HG02759 (cell line): ENCODE results near the gene ASTN2.

Experiments used
- ATAC-seq: cut with Tn5 transposase; IDR thresholded peaks from one replicate; pipeline ENCODE4 v1.9.1; 2021; ENCODE audit warnings: mild to moderate bottlenecking, moderate library complexity; ENCODE audit not compliant: unreplicated experiment

ASTN2 gene

DNA sequence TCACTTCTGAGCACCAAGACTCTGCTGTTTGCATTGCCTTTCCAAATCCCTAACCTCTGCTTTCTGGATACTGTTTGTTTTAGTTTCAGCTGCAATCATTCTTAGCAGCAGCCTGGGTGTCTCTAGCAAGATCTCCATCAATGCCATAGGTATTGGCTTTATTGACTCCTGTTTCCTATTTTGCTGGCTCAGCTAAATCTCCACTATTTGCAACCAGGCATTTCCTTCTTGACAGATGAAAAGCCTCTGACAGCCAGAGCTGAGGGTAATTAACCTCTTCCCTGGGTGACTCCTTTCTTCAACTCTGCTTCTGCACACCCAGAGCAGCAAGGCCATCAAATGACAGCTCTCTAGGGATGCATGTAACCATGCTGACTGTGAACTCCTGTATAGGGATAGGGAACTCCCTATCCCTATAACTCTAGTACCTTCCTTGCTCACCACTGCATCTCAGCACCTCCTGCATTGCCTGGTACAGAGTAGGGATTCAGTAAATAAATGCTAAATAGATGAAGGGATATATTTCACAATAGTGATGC lies 434.2 kb downstream of the ASTN2 start:
- no peak for ATAC-seq

DNA sequence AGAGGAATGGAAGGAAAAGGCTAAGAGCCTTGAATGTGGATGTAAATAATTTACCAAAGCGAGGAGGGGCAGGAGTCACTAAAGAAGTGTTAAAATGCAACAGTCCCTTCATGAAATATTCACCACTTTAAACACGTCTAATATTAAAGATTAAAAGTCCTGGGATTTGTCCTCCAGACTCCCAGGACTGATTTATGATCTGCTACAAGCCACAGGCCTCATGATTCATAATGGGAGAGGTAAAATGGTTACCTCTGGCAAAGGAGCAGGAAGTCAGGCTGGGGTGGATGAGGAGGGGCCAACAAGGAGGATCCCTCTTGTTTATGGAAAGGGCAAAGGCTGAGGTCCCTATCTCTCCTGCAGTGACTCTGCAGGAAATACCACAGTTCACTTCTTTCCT lies 435.4 kb downstream of the ASTN2 start:
- ATAC-seq = no peak

DNA sequence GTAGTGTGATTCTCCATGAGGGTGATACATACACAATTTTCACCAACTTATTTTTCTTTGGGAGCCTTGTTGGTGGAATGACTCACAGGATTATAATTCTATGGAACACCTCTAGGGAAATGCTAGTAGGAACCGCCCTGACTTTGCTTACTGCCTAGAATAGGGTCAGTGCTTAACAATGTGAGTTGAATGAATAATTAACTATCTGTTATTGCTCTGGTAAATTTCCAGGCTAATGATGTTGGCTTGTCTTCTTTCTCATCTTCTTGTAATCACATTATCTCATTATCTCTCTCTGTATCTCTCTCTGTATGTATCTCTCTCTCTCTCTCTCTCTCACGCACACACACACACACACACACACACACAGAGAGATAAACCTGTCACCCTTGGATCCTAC lies 436.7 kb downstream of the ASTN2 start:
- no peak for ATAC-seq

DNA sequence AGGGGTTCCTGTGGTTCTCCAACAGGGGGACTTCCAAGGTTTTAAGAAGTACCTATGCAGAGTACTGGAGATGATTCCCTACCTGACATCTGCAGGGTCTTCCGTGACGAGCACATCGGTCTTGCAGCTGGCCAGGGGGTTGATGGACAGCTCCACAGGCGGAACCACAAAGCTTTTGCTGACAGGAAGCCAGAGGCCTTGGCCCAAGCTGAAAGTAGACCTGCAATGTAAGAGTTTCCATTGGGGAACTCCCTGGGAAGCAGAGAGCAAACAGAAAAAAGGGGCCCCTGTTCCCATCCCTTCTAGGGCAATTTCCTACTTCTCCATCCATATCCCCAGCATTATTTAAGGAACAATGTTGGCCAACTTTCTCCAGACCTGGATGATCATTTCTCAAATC lies 439.7 kb downstream of the ASTN2 start:
- ATAC-seq = no peak

DNA sequence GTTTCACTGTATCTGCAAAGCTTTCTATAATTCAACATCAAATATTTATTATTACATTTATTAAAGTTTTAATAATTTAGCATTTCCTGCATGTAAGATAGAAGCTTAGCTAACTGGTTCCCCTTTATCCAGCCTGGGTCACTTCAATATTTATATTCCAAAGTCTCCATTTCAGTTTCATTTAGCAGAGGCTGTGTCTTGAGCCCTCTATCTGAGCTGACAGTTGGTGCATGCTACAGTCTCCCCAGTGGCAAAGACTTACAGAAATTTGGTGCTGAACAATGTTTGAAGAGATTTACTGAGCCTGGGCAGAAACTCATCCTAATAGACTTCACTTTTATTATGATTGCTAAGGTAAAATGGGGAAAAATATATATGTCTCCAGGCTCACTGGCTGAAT lies 448.7 kb downstream of the ASTN2 start:
- no peak for ATAC-seq

DNA sequence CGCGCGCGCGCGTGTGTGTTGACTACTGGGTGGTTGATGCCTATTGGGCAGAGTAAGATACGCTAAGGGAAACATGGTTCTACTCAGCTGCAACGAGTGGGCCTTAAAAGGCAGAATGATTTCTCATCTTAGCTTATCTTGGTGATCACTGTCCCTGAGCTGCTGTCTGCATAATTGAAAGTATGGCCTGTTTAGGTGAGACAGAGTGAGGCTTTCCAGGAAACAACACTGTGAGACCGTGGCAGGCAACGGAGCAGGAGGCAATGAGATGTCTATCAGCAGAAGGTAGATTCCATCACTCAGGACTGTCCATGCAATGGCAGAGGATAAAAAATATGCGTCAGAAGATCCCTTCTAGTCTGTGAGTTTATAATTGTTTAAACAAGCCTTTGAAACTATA lies 450.6 kb downstream of the ASTN2 start:
- ATAC-seq = no peak

DNA sequence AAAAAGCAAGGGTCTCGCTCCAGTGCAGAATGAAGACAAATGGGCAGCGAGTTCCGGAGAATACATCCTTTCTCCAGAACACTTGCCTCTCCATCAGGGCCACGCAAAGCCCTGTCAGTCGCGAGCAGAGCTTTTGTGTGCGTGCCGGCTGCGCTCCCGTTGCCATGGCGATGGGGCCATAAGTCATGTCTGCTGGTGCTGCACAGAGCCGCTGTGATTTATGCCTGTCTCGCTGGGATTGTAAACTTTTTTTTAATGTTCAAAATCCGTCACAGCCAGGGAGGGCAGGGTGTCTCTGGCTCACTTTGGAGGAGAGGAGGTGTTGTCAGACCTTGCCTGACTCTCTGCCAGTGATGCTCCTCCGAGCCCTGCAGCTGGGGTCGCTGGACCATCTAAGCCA lies 455.0 kb downstream of the ASTN2 start:
- peak; percentile 62 for ATAC-seq

DNA sequence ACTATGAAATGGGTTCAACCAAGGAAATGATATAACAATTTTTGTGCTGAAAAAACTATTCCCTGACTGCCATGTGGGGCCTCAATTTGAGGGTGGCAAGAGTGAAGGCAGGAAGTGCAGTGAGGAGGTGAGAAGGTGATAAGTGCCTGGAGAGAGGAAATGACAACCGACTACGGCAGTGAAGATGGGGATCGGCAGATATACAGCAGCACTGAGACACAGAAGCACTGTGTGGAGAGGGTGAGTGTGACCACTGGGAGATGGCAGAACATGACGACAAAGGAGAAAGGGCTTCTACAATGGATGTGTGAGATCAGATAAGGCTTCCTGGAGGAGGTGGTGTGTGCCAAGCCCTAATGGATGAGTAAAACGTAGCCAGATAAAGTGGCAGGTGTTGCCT lies 456.0 kb downstream of the ASTN2 start:
- no peak for ATAC-seq

DNA sequence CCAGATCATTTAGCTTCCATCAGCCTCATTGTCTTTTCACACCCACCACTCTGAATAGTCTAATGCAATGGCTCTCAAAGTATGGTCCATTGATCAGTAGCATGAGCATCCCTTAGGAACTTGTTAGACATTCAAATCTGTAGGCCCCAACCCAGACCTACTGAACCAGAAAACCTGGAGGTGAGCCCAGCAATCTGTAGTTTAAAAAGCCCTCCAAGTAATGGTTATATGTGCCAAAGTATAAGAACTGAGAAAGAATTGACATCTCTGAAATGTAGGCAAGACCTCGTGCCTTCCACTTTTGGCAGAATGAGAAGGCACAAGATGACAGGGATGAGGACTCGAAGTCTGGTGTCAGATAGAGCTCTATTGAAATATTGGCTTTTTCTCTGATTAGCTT lies 460.1 kb downstream of the ASTN2 start:
- no peak for ATAC-seq

DNA sequence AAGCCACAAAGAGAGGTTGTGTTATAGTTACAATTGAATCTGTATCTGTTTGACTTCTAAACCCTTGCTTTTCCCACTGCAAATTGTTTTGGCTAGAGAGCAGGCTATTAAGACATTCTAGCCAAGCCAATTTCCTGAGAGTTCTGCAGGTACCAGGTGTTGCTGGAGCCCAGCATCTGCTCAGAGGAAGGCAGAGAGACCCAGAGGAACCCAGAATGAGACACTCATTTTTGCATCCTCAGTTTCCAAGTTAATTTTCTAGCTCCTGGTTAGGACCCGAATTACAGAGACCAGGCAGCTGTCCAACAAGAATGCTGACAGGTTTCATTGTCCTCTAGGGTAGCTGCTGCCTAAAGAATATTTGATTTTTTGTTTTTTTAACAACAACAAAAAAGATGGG lies 461.6 kb downstream of the ASTN2 start:
- no peak for ATAC-seq

DNA sequence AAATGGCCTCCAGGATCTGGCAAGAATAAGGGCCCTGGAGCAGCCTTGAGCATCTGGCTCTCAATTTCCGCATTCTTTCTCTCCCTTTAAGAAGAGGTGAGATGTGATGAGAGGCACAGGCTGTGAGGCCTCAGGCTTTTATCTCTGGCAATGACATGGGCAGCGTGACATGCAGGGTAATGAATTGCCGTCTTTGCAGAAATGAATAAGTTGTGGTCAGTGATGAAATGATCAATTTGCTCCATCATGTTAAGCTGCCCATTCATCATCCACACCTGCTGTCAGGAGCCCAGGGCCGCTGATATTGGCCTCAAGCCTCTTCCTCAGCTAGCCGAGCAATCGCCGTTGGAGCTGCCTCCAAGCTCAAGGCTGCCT lies 462.4 kb downstream of the ASTN2 start:
- ATAC-seq = no peak

DNA sequence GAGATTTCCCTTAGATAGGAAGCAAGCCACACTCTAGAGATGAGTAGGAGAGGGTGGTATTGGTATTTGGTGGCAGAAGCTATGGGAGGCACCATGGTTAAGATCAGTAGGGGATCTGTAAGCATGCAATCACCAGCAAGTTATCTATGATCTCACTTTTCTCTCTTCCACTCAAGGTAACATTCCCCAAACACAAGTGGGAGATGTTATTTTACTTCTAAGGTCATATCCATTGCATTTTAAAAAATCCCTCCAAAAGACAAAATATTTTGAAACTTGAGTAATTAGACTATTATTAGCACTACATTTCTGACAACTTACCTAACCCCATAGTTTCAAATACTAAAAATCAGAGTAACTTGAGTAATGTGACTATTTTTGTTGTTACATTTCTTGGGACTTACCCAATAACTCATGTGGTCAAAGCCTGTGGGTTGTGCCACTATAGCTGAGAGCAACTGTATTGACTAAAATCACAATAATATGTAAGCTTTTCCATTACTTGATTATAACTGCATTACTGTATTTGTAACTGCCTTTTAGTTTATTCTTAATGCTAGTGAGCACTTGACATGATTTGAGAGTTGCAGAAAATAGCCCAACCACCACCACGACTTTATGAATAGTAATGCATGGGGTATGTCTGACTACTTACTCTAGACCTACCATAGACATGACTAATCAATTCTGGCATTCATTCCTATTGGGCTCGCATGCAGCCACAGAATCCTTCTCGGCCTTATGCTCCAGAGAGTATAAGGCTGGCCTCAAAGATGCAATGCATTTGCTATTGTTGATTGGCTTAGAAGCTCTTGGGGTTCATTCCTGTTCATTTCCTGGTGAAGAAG lies 463.0 kb downstream of the ASTN2 start:
- ATAC-seq = peak; percentile 77

DNA sequence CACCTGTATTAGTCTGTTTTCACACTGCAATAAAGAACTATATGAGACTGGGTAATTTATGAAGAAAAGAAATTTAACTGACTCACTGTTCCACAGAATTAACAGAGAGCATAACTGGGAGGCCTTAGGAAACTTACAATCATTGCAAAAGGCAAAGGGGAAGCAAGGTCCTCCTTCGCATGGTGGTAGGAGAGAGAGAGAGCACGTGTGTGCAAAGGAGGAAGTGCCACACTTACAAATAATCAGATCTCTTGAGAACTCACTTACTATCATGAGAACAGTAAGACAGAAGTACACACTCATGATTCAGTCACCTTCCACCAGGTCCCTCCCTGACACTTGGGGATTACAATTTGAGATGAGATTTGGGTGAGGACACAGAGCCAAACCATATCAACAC lies 469.0 kb downstream of the ASTN2 start:
- peak; percentile 31 for ATAC-seq

DNA sequence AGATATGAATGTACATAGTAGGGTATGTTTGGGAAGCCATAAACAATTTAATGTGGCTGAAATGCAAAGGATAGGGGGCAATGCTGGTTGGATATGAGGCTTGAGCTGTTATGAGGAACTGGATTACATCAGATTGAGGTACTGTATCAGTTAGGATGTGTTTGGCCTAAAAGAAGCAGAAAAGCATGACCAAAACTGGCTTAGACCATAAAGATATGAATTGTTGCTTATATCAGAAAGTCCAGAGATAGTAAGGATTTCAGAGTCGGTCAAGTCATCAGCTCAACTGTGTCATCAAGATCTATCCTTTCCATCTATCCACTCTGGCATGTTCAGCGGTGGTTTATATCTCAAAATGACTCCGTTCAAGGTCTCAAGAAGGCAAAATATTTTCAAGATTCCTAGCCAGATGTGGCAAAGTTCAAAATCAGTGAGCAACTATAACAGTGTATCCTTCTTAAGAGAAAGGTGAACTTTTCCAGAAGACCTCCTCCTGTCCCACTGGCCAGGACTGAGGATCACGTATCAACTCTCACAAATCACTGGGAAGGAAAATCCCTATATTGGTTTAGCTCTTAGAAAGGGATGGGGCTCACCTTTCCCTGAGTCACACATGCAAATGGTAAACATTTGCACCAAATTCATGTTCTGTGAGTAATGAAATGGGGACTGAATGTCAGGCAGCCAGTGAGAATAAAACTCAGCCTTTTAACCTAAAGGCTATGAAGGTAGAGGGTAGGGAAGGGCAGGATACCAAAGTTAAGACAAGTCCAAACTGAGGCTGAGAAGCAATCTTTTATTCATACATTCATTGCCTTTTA lies 469.9 kb downstream of the ASTN2 start:
- no peak for ATAC-seq

DNA sequence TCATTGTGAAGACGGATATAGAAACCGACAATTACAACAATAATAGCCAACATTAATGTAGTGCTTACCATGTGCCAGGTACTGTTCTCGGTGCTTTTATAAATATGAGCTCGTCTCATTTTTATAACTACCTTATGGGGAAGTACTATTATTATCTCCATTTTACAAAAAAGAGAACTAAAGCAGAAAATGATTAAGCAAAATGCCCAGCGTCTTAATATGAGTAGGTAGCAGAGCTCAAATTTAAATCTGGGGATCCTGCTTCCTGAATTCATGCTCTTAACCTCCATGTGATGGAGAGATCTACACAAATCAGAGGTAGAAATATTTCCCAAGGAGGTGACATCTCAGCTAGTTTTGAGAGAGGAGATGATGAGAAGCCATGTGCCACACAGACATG lies 470.9 kb downstream of the ASTN2 start:
- ATAC-seq = no peak

DNA sequence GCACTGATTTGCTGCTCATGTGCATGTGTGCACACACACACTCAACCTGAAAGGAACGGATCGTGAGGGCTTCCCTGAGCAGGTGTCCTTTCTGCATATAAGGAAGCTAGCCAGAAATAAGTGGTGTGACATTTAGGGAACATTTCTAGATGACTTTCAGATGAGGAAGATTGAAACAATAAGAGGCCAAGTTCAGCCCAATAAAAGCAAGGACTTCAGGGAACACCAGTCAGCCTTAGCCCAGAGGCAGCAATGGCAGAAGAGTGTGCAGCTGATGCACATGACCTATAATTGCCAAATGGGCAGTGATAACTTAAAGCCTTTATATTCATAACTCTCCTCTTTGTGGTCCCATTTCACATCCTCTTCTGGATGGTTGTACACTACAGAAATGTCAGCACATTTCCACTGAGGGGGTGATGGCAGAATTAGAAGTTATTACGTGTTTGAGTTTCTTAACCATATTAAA lies 472.2 kb downstream of the ASTN2 start:
- peak; percentile 53 for ATAC-seq

DNA sequence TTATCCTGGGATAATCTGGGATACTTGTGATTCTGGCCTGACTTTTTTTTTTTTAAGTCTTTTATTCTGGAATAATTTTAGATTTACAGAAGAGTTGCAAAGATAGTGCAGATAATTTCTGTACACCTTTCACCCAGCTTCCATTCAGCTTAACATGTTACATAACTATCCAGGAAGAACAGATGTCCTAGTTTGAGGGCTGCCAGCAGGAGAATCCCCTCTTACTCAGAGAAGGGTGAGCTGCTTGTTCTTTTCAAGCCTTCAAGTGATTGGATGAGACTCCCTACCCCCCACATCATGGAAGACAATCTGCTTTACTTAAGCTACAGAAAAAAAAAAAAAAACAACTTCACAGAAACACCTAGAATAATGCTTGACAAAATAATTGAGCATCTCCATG lies 473.6 kb downstream of the ASTN2 start:
- ATAC-seq = no peak

DNA sequence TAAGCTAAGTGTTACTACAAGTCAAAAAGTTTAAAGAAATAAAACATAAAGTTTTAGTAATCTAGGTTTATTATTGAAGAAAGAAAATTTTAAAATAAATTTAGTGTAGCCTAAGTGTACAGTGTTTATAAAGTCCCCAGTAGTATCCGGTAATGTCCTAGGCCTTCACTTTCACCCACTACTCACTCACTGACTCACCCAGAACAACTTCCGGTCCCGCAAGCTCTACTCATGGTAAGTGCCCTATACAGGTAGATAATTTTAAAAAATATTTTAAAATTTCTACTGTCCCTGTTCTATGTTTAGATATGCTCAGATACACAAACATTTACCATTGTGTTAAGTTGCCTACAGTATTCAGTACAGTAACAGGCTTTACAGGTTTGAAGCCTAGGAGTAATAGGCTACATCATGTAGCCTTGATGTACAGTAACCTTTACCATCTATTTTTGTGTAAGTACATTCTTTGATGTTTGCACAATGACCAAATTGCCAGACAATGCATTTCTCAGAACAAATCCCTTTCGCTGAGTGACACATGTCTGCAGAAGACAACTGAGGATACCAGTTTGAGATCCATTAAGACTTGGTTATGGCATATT lies 474.1 kb downstream of the ASTN2 start:
- ATAC-seq = no peak

DNA sequence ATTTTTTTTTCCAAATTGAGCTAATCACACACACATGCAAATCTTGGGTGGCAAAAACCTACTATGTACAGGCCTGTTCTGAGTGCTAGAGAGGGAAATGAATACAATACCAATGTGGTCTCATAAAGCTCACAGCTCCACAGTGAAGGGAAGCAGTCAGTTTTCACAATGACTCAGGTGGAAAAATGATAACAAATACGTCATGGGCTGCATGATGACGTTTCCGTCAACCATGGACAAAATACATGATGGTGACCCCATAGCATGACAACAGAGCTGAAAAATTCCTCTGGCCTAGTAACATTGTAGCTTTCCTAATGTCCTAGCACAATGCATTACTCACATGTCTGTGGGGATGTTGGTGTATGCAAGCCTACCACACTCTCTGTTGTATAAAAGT lies 475.2 kb downstream of the ASTN2 start:
- peak; percentile 48 for ATAC-seq

DNA sequence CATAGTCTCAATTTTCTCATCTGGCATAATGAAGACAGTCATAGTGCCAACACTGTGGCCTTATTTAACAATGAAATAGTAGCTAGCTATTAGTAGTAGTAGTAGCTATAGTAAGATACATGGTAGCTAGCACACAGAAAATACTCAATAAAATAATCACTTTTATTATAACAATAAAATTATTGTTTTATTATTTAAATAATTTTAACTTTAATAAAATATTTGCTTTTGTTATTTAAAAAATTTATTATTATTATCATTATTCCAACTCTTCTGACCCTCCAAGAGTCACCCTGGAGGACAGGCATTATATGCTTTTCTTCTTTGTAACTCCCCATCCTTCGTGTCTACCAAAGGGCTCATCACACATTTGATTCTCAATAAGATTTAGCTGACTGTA lies 475.7 kb downstream of the ASTN2 start:
- ATAC-seq = no peak

DNA sequence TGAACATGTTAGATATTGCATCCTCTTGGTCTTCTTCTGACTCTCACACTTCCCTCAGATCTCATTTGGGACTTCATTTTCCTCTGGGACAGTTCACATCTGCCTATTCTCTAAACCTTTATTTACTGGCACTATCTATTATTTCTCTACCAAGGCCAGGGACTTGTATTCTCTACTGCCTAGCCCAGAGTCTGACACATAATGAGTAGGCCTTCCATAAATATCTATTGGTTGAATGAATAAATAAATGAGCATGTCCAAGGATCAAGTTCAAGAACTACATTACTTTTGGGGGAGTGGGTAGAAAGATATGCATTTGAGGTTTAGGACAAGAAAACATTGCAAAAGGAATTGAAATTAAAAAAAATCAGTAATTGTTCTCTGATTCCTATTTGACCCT lies 477.5 kb downstream of the ASTN2 start:
- ATAC-seq = no peak
